Measurements from ENCODE around the gene SLC2A13.
A peak's percentile ranks its signal among the peaks of the same experiment; 100 is the strongest.
"Not testable (repeated sequence)": the region's sequence is repeated elsewhere in the genome, so short reads cannot be mapped to it uniquely, and the experiment has no call there.

The SLC2A13 gene

DNA sequence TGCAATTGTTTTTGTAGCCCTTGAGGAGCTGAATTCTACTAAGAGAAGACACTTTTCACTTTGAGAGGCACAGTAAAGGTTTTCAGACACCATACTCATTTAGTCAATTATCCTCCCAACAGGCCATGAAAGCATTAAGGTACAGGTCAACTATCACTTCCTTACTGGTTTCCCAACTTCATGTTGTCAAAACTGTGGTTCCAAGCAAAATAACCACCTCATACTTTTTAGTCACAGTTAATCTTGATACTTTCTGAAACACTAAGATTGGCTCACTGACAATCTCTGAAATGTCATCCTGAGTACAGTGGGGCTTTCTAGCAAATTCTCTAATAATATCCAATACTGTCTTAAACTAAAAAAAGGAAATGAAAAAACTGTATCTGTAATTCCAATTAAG, 71.7 kb downstream of the SLC2A13 start:
- DNase-seq, result no peak

DNA sequence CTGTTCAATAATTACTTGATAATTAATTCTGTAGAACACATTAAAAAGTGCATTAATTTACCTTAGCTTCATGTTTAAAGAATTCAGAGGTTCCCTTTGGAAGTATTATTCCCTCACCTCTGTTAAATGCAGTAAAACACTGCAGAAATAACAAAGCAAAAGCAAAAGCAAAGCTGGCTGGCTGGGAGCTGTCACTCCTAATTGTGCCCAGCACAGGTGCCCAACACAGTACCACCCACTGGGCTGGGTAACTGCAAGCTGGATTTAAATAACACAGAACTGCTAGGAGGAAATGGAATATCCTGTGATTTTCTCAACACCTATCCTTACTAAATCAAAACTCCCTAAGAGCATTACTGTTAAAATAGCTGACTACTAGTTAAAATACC, 72.6 kb downstream of the SLC2A13 start:
- DNase-seq, result no peak

DNA sequence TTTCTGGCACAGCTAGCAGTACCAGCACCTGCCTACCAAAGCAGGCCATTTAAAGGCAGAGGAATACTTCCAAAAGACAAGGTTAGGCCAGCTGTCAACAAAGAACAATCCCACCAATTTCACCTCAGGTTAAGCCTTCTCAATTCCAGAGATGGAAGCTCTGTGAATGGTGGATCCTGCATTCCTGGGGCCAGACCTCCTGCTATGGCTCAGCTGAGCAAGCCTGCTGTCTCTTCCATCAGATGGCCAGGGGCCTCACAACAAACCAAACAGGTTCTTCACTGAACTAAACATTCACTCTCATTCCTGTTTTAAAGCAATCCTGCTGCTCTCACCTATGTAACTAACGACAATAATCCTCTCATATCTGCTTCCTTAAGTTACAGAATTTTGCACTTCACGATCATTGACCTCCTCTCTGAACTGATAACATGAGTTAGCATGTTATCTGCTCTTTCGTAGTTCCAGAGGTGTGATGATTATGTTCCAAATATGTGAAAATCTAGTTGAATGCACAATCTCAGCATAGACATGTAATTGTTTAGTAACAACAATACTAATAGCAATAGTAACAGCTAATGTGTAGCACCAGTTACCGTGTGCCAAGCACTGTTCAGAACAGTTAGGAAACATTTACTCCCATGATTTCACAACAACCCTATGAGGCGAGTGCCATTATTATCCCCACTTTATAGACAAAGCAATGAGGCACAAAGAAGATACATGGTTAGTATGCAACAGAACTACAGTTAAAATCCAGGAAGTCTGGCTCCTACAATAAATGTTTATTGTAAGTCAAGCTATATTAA, 73.2 kb downstream of the SLC2A13 start:
- DNase-seq, result no peak

DNA sequence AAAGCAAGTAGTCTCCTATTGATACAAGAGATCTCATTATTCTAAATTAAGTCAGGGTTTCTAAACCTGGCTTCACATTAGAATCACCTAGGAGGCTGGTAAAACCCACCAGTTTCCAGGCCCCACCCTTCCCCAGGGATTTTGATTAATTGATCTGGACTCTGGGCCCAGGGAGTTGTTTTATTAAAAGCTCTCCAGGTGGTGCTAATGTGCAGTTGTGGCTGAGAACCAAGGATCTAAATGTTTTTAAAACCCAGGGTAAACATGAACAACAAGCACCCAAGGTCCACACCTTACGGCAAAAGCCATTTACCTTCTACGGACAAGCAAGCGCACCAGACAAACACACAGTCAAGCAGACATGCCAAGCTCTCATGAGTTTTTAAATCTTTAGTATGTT, 73.9 kb downstream of the SLC2A13 start:
- no peak for DNase-seq

DNA sequence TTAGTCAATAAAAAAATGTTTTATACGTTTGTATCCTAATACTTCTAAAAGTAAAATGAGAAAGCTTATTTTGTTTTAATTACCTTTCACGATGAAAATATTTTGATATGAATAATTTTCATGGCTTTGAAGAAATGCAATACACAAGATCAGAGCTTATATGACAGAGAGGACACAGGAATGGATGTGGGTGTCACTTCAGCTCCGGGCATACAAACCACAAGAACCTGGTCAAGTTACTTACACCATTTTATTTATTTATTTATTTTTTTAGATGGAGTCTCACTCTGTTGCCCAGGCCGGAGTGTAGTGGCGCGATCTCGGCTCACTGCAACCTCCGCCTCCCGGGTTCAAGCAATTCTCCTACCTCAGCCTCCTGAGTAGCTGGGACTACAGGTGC, 74.9 kb downstream of the SLC2A13 start:
- not testable (repeated sequence) for DNase-seq

DNA sequence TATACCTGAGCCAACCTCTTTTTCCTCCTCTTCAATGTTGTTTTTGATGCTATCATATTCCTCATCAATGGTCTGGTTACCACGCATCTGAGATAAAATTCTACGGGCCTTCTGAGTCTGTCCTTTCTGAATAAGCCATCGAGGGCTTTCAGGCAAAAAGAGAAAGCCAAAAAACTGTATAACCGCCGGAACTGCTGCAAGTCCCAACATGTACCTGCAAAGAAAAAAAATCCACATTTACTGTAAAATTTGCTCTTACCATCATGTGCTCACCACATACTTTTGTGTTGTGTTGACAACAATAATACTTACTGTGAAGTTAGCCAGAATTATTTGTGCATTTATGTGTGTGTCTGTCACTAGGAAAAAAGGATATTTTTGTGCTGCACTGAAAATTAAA, 77.6 kb downstream of the SLC2A13 start:
- DNase-seq, result no peak

DNA sequence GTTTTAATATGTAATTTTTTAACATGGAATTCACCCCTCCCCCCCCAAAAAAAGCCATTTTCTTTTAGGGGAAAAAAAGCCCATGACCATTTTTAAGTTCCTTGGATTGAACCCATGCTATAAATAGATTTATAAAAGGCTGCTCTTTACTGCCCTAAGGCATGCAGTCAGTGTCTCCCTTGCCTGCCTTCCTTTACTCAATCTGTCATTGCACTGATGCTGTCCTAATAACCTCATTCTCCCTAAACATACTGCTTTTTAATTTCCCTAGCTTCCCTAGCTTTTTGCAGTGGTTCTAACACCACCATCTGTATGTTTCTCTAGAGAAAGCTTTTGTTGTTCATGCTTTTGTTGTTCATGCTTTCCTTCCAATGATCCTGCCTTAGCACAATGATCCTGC, 83.0 kb downstream of the SLC2A13 start:
- DNase-seq, result no peak

DNA sequence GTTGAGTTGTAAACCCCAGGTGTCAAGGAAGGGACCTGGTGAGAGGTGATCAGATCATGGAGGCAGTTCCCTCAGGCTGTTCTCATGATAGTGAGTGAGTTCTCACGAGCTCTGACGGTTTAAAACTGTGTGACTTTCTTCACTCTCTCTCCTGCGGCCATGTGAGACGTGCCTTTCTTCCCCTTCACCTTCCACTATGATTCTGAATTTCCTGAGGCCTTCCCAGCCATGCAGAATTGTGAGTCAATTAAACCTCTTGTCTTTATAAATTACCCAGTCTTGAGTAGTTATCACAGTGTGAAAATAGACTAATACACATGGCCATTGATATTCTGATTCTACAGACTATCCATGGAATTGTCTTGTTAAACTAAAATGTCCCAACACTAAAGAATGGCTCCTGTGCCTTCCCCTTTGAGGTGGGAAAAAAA, 85.6 kb downstream of the SLC2A13 start:
- no peak for DNase-seq

DNA sequence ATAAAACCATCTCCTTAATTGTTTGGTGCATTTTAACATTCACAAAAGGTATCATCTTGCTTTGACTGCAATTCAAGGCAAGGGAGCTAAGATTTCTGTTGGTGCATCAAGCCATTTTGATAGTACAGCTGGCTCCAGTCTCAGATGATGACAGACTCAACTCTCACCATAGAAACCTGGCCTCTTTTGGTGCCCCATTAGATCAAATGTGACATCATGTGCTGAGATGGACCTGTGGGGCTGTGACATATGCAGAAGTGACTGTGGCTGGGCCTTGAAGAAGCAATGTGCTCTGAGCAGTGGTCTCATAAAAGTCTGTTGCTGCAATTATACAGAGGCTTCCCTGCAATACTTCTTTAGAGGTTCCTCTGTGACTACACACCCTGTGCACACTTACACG, 88.4 kb downstream of the SLC2A13 start:
- DNase-seq, result no peak

DNA sequence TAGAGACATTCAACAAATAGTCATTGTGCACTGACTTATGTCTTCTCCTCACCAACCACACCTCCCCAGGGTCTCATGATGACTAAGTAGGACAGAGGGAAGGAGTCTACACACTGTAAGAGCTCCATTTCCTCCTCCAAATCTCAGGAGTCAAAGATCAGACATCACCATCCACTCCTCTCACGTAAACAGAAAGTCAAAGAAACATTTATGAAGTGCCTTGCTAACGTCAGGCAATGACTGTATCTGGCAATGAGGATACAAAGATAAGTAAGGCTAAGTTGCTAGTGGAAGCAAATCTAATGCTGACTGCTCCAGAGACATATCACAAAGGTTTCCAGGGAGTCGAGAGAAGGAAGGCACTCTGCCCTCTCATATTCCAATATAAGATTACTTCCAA, 88.9 kb downstream of the SLC2A13 start:
- DNase-seq, result no peak

DNA sequence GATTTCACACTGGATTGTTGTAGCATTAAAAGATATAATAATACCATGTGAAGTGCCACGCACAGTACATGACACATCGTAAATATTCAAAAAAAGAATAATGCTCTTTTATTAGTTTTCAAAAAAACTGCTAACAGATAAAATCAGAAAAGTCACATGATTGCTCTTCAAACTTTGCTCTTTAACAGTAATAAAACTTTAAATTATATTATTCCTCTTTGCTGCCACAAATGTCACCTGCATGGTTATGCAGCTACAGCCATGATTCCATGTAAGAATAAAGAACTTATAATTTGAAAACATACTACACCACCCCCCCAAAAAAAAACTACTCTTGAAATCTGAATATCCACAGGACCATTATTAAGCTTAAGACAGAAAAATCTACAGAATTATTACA, 90.0 kb downstream of the SLC2A13 start:
- DNase-seq, result no peak

DNA sequence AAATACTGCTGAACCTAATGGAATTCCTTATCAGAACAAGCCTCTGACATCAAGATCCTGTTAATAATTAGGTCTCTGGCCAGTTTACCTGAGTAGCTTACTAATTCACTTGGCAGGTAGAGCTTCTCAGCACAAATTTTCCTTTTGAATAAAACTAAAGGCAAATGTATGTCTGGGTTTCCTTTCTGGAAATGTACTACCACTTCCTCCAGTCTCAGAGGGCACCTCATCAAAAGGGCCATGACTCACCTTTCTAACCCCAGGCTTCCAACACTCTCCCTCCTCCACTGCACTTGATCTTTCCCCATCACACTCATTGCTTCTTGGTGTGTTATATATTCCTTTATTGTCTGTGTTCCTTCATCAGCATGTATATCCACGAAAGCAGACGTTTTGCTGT, 90.5 kb downstream of the SLC2A13 start:
- DNase-seq, result peak; percentile 6

DNA sequence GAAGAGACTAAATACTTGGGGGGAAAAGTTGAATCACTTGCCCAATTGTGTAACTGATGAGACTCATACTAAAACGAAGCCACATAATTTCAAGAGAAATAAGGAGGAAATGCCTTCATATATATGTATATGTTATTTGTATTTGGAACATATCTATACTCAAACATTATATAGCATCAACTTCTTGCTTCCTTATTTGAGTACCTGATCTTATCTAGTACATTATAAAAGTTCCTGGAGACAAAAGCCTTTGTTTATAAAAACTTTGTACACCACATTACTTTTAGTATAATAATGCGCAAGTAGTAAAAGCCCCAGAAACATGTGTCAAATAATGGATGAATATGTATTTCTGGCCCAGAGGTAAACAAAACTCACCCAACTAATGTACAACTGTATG, 92.0 kb downstream of the SLC2A13 start:
- no peak for DNase-seq

DNA sequence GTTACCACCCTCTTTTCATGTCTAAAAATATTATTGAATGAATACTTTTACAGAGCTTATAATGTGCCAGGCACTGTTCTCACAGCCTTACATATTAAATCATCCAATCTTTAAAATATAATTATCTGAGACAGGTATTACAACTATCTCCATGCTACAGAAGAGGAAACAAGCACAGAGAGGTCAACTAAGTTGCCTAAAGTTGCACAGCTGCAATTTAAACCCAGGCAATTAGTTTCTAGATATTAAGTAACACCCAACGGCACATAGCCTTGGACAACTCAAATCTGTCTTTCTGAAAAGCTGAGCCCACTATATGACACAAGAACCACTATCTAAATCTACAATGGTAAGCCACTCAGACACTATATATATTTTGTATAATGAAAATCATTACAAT, 92.6 kb downstream of the SLC2A13 start:
- no peak for DNase-seq

DNA sequence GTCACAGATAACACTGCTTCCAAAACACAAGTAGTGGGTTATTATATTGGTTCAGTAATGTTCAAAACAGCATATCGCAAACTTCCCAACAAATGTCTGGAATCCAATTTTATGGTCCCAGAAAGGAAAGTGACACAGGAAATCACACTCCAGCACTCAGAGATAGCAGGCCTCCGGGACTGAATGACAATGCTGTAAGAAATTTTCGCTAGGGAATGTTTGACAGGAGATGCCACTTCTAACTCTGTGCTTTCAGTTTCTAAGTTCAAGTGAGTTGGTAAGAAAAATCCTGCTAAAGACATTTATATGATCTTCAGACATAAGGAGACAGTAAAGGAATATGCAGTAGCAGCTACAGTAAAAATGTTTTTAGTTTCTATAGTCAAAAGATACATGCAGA, 93.2 kb downstream of the SLC2A13 start:
- DNase-seq, result no peak

DNA sequence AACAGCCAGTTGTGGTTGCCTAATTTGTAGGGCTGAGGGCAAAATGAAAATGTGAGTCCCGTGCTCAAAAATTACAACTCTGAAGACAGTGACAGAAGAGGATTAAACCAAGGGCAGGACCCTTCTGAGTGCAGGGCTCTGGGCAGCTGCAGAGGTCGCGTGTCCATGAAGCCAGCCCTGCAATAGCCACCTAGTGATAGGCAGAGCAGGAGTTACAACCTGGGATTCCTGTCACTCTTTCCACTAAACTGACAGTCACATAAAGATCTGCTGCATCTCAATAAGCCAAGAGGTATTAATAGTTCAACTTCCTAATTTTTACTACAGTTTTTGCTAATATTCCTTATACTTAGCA, 94.1 kb downstream of the SLC2A13 start:
- DNase-seq, result no peak

DNA sequence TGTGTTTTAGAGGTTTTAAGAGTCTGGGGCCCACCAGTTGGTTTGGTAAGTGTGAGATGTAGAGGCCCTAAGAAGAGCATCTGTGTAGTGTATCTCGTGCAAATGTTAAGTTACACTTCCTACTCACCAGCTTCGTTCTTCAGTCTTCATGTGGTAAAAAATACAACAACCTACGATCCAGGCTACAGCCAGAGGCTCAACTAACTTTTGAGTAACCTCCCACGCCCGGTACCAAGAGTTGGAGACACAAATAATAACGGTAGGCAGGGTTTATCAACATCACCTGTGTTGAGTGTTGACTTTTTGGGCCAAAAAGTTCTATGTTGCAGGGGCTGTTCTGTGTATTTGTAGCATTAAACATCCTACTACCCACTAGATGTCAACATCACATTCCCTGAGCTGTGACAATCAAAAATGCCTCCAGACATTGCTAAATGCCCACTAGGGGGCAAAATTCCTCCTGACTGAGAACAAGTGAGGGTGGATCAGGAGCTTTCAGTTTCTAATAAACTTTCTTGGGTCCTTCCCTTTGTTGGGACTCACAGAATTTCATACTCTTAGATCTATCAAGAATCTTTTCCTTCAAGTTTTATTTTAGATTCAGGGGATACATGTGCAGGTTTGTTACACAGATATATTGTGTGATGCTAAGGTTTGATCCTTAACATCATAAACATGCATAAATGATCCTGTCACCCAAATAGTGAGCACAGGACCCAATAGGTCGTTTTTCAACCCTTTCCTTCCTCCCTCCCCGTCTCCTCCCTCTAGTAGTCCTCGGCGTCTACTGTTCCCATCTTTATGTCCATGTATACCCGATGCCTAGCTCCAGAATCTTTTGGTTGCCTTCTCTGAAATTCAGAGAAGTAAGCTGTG, 94.7 kb downstream of the SLC2A13 start:
- DNase-seq, result peak; percentile 67

DNA sequence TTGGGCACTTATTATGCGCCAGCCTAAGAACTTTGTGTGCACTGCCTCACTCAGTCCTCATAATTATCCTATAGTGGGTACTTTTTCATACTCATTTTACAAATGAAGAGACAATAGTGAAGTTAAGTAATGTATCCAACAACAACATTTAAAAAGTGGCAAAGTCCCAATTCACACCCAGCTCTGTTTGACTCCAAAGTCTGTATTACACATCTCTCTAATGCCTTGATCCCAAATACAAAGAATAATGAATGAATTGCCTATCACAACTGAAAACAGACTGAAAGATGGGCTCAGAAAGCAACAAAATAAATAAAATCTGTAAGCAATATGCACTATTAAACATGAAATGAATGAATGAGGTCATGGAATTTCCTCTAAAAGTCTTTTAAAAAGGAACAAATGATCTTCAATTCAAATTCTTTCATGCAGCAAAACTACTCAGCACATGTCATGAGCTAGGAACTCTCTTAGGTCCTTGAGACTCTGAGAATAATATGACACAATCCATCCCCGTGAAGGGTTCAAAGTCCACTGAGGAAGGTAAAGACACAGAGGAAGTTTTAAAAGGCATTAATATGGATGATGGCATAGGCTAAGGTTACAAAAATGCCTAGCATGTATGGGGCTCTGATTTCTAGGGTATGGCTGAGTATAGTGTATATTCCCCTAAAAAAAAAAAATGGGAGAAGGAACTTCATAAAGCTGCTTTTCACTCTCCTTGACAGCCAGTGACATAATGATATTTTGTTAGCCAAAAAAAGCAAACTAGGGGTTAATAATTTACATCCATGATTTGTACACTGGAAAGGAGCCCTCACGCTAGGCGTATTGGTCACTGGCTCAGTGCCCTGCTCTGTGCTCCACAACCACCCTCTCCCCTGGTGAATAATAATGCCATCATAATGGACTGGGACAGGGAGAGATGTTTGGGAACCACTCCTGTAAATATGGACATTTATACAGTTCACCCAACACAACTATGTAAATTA, 103.4 kb downstream of the SLC2A13 start:
- no peak for DNase-seq

DNA sequence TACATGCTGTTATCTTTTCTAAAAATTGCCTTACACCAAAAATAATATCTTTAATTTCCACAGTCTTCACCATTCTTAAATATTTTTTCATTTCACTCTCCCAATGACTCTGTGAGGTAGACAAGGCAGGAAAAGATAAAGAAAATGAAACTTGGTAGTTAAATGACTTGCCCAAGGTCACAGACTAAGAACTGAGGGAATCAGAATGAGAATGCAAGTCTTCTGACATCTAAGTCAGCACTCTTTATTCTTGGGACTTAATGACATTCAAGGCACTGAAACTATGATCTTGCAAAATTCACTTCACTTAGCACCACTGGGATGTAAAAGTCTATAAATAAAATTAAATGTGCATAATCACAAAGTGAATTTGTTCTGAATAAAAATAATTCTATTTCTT, 104.5 kb downstream of the SLC2A13 start:
- DNase-seq, result no peak

DNA sequence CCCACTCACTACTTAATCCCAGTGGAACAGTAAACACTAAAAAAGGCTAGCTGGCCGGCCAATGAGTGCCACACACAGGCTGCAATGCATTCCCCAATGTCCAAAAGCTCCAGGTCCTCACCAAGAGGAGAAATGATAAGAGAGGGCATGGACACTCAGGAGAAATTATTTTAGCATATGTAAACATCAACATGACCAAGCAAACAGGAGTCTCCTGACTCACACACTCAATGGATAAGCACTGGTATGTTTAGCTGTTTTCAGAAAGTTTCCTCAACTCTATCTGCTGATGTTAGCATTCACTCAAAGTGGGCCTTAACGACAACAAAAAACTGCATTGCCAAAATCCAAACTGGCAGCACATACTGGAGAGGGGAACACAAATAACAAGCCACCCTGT, 105.0 kb downstream of the SLC2A13 start:
- no peak for DNase-seq

DNA sequence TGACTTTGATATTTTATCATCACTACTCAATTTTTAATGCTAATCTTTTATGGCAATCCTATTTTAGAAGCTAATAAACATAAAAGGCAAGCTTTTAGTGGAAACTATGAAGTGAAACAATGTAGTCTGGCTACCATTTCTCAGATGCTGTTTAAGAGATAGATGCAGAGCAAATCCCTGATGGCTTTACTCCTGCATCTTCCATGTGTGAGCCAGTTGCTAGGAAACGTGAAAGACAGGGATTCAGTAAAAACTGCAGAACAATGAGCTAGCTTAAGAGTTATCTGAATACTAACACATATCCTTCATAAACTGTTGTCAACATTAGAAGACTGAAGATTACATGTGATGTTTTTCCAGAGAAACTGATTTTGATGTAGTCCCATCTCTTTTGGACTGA, 112.6 kb downstream of the SLC2A13 start:
- DNase-seq, result no peak

DNA sequence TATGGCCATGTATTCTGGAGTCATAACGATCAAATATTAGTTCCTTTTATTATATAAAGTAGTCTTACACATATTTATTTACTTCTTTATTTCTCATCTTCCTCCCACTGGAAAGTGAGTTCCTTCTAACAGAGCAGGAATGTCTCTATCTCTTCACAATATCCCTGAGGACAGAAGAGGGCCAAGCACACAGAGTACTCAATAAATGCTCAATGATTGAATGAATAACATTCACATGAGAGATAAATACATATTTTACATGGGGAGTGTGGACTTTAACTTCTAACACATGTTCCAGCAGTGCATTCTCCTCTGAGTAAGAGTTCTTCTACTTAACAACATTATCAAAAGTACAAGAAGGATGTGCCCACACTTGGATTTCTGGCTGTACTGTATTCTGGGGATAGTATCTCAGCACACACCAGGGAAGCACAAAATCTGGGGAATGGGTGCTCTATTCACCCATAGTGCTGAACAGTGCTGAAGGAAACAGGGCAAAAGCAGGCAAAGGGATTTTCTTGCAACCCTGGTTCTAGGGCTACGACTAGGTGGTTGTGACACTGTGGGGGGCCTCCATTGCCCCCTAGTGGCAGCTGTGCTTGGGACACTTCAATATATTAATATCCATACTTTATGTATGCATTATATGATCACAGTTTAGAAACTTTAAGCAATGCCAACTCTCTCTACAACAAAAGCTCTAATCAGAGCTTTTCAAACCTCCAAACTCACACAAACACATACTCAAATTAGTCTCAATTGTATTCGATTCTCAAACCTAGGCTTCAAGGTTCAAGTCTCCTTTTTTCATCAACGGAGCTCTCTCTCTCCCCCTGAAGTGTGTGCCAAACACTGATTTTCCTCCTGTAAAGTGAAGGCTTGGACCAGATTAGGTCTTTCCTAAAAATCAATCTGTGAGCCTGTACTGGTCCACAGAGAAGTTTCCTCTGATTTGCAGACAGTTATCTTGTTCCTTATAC, 115.5 kb downstream of the SLC2A13 start:
- peak; percentile 39 for DNase-seq
